Omental fat pad (tissue), 4 donors: Measurements from ENCODE around the gene SHC2. TPM values are rescaled to one million over a fixed set of nuclear protein-coding genes. Genes with fewer than 3 reads are reported as not detected.

ENCODE experiments used
- ATAC-seq: fragments of 150-250 bp; one replicate; pipeline ENCODE4 v1.9.1; 2016; ENCODE audit warnings: mild to moderate bottlenecking, moderate library complexity; ENCODE audit not compliant: low FRiP score
- DNase-seq: peaks from one replicate; pipeline ENCODE4 v3.0.0-alpha.2; 2019; ENCODE audit warnings: low spot score
- total RNA-seq, 4 donors: library from RNA; depleted of rRNA; stranded (reverse); fragments of >200 nt; gene quantifications; one replicate each; pipeline ENCODE4 v1.1.0, GENCODE V29; 2016
- TF ChIP-seq, protein P1 (sequence below), 3 donors: fragments of 450-650 bp; IDR thresholded peaks; one replicate each; pipeline ENCODE4 v1.5.1; 2016 to 2017; ENCODE audit warnings: antibody characterized with exemption in 3 of 3, mild to moderate bottlenecking in 3 of 3, moderate library complexity in 2 of 3

Gene SHC2
- total RNA-seq, 4 donors from 2014 or later = 11.7 to 27.1 (median 18.8) TPM

DNA sequence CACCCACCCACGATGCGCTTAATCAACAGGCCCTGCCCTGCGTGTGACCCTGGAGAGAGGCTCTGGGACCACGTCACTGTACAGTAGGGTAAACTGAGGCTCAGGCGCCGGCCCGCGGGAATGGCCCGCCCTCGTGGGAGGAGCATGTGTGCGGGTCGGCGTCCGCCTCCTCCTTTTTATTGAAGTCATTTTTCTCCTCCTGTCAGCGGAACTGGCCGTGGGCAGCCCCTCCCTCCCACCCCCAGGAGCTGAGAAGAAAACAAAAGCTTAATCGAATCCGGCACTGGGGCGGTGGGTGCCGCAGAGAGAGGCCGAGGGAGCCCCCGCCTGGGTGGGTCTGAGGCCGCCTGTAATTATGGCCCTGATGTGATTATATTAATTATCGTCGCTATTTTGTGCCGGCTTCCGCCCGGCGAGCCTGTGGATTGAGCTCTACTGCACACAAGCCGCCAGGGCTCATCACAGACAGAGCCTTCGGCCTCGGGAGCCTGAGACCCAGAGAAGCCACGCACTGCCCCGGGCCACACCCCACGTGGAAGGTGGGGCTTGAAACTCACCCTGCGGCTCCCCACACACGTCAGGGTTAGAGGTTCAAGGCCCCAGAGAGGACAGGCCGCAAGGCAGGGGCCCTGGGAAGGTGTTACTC is 58.8 kb downstream of the SHC2 start:
- ATAC-seq = no peak
- TF ChIP-seq, protein P1, sequence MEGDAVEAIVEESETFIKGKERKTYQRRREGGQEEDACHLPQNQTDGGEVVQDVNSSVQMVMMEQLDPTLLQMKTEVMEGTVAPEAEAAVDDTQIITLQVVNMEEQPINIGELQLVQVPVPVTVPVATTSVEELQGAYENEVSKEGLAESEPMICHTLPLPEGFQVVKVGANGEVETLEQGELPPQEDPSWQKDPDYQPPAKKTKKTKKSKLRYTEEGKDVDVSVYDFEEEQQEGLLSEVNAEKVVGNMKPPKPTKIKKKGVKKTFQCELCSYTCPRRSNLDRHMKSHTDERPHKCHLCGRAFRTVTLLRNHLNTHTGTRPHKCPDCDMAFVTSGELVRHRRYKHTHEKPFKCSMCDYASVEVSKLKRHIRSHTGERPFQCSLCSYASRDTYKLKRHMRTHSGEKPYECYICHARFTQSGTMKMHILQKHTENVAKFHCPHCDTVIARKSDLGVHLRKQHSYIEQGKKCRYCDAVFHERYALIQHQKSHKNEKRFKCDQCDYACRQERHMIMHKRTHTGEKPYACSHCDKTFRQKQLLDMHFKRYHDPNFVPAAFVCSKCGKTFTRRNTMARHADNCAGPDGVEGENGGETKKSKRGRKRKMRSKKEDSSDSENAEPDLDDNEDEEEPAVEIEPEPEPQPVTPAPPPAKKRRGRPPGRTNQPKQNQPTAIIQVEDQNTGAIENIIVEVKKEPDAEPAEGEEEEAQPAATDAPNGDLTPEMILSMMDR (IDR thresholded peaks at IDR 0.05) = no peak
- DNase-seq = no peak

DNA sequence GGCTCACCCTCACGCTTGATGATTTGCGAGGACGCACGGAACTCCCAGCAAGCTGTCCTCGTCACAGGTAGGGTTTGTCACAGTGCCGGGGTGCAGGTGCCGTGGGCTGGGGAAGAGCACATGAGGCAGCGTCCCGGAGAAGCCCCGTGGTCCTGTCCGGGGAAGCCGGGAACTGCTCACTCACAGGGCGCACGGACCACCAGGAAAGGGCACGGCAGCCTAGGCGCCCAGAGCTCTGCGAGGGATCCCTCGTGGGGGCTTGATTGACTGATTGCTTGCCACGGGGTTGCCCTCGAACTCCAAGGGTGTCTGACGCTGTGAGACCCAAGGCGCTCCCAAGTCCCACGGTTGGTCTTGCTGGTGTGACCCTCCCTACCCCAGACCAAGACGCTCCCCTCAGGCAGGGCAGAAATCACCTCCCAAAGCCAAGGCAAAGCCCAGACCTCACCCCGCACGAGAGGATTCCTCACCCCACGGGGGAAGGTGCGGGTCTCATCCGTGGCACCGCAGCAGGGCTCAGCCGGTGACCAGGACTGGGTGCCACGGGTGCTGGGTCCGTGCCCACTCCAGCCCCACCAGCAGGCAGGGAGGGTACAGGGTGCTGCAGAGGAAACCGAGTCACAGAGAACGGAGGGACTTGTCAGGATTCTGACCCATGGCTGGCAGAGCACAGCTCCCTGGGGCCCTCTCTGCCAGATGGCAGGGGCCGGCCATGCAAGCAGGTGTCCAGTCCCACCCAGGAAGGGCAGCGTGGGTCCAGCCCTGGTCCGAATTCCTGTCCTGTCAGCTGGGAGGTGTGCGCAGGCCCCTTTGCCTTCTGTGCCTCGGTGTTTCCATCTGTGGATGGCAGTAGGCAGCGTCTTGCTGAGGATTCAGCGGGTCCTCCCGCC is 59.6 kb downstream of the SHC2 start:
- no peak for DNase-seq
- peak; percentile 37 for ATAC-seq

DNA sequence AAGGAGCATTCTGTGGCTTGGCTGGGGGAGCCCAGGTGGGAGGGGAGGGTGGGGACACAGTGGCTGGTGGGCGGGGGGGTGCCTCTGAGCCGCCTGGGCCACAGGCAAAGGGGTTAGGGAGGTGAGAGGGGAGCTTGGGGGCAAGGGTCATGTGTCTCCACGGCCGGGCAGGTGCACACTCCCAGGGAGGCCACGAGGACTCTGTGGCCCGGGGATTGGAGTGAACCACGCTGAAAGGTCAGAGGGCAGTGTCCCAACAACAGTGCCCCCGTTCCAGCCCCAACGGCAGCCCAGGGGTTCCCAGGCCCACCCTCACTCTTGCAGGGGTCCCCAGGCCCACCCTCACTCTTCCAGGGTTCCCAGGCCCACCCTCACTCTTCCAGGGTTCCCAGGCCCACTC is 61.5 kb downstream of the SHC2 start:
- TF ChIP-seq, protein P1 (IDR thresholded peaks at IDR 0.05) = no peak
- DNase-seq (no peak), ATAC-seq (no peak)

More for the DNA sequence above, 59.6 kb downstream of the SHC2 start:
- TF ChIP-seq, protein P1 (IDR thresholded peaks at IDR 0.05) = no peak

DNA sequence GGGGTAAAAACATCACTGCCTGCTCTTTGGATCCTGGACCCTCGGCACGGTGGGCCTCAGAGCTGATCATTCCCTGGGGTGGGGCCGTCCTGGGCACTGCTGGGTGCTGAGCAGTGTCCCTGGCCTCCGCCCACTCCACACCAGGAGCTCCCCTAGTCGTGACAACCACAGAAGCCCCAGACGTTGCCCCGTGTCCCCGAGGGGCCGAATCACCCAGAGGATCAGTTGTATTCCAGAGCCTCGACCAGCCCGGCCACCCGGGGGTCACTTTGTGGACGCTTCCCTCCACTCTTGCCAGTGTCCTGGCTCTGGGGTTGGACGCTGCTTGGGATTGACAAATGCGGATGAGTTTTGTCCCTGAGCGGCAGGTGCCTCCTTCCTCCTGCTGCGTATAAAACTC is 62.1 kb downstream of the SHC2 start:
- DNase-seq (no peak), ATAC-seq (no peak)
- TF ChIP-seq, protein P1 (IDR thresholded peaks at IDR 0.05) = no peak

DNA sequence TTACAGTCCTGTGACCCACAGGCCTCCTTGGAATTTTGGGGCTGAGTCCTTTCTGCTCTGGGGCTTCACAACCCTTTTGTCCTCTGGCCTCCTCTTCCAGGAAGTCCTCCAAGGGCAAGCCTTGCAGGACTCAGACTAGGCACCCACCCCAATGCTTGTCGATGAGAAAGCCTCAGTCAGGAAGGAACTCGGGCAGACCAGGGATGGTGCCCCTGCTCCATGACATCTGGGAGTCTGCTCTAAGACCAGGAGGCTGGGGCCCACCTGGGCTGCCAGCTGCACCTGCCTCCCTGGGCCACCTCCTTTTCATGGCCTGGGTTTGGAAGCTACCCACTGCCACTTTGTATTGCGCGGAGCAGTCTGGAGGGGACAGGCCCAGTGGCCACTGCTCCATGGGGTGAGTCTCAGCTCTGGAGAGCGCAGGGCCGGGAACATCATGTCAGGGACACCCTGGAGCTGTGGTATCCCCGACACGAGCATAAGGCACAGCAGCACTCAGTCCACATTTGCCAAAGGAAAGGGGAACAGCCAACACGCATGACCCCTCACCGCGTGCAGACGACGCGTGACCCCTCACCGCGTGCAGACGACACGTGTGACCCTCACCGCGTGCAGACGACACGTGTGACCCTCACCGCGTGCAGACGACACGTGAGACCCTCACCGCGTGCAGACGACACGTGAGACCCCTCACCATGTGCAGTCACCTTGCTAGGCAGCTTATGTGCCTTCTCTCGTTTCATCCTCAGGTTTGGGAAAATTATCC is 62.7 kb downstream of the SHC2 start:
- DNase-seq (no peak), ATAC-seq (no peak)
- TF ChIP-seq, protein P1 (IDR thresholded peaks at IDR 0.05) = no peak

DNA sequence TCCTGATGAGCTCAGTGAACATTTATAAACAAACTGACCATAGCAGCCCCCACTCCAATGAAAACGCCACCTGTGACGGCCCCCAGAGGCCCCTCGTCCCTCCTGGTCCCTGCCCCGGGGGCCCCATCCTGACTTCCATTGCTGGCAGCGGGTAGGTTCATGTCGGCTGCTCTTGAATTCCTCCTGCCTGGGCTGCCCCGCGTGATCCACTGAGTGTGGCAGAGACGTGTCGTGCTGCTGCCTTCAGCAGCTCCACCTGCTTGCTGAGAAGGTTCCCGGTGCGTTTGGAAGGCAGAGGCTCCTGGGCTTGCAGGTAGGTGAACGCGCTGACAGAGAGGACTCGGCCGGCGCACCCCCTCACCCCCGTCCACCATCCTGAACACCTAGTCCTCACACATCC is 63.5 kb downstream of the SHC2 start:
- DNase-seq = no peak
- TF ChIP-seq, protein P1 (IDR thresholded peaks at IDR 0.05) = no peak
- no peak for ATAC-seq
